ENCODE results near the gene CCDC181.

GRCh38 chr1:169368406-169368769 lies 58.9 kb downstream of the CCDC181 start:
- TF ChIP-seq POLR2AphosphoS5 (IDR thresholded peaks at IDR 0.05; ENCODE audit: low read depth, low read length), result no peak
- no peak for TF ChIP-seq SPI1 (IDR thresholded peaks at IDR 0.05; ENCODE audit: low read depth, low read length)

Data from GM12891 (cell line).